HCT116 (cell line): ENCODE results near the gene SIRT3.

ENCODE experiments used
- POLR2AphosphoS5 ChIP-seq: IDR thresholded peaks from 2 replicates; pipeline ENCODE4 v1.6.1; 2011; ENCODE audit warnings: mild to moderate bottlenecking, low read depth, low read length, moderate library complexity
- SIN3A ChIP-seq: IDR thresholded peaks from 2 replicates; pipeline ENCODE4 v1.6.1; 2012; ENCODE audit warnings: low read depth
- TF ChIP-seq, protein P1 (sequence below), 3 experiments: fragments of 200-600 bp in 1 of 3; sonication (generic) in 1 of 3; IDR thresholded peaks in 2 of 3; conservative IDR thresholded peaks in 1 of 3; 2 replicates each; pipeline ENCODE4 v1.5.1; 2012 to 2017; ENCODE audit warnings: low read depth in 2 of 3, low read length in 2 of 3, antibody characterized with exemption in 1 of 3, borderline replicate concordance in 1 of 3, control low read depth in 1 of 3, mild to moderate bottlenecking in 1 of 3, mixed read lengths in 1 of 3, mixed run types in 1 of 3, moderate library complexity in 1 of 3; ENCODE audit not compliant: insufficient read depth in 1 of 3

DNA sequence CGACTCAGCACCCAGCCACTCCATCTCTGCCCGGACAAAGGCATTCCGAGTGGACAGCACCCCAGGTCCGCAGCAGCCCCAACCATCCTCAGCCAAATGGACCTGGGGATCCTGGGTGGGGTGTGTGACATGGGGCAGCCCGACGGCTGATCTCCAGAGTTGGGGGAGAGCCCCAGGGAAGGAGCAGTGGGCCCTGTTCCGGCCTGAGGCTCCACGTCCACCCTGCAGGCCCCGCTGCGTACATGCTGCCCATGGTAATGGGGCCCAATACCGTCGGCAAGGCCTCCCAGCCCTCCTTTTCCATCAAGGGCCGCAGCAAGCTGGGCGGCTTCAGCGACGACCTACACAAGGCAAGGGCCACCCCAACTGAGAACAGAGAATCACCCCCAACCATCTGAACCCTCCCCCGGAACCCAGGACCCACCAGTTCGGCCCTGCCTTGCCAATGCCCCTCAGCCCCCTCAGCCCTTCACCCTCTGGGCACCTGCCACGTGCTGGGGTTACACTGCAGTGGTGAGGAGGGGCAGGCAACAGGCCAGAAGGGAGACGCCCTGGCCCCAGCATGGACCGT lies 37.8 kb downstream of the SIRT3 start:
- TF ChIP-seq, protein P1, sequence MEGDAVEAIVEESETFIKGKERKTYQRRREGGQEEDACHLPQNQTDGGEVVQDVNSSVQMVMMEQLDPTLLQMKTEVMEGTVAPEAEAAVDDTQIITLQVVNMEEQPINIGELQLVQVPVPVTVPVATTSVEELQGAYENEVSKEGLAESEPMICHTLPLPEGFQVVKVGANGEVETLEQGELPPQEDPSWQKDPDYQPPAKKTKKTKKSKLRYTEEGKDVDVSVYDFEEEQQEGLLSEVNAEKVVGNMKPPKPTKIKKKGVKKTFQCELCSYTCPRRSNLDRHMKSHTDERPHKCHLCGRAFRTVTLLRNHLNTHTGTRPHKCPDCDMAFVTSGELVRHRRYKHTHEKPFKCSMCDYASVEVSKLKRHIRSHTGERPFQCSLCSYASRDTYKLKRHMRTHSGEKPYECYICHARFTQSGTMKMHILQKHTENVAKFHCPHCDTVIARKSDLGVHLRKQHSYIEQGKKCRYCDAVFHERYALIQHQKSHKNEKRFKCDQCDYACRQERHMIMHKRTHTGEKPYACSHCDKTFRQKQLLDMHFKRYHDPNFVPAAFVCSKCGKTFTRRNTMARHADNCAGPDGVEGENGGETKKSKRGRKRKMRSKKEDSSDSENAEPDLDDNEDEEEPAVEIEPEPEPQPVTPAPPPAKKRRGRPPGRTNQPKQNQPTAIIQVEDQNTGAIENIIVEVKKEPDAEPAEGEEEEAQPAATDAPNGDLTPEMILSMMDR (IDR thresholded peaks at IDR 0.05 in 2 of 3, conservative IDR thresholded peaks at IDR 0.05 in 1 of 3; ENCODE audit: borderline replicate concordance in 1 of 3, insufficient read depth in 1 of 3, low read depth in 2 of 3, low read length in 2 of 3), result no peak
- TF ChIP-seq SIN3A (no peak), POLR2AphosphoS5 (no peak)
